GM06990 (cell line): Measurements from ENCODE around the gene AUH.
"Not testable (repeated sequence)": the region's sequence is repeated elsewhere in the genome, so short reads cannot be mapped to it uniquely, and the experiment has no call there.

ENCODE experiments used
- DNase-seq: peaks from one replicate; pipeline ENCODE4 v3.0.0-alpha.2; 2011; ENCODE audit not compliant: insufficient read length; ENCODE audit errors: extremely low read depth
- H3K27me3 ChIP-seq: replicated peaks from 2 replicates; pipeline ENCODE4 v1.6.0; 2011; ENCODE audit warnings: low read length; ENCODE audit not compliant: control insufficient read depth, insufficient read depth
- H3K36me3 ChIP-seq: 2 replicates; pipeline ENCODE4 v1.5.1; 2011; ENCODE audit warnings: low read length; ENCODE audit not compliant: control insufficient read depth, insufficient read depth
- H3K4me3 ChIP-seq: replicated peaks from 2 replicates; pipeline ENCODE4 v1.5.1; 2011; ENCODE audit warnings: low read depth, mild to moderate bottlenecking, control low read depth, low read length
- TF ChIP-seq, protein P1 (sequence below): IDR thresholded peaks from 2 replicates; pipeline ENCODE4 v1.5.1; 2011; ENCODE audit warnings: low read length, control low read depth, mild to moderate bottlenecking, inconsistent platforms; ENCODE audit not compliant: insufficient read depth, poor library complexity, severe bottlenecking

The AUH gene

DNA sequence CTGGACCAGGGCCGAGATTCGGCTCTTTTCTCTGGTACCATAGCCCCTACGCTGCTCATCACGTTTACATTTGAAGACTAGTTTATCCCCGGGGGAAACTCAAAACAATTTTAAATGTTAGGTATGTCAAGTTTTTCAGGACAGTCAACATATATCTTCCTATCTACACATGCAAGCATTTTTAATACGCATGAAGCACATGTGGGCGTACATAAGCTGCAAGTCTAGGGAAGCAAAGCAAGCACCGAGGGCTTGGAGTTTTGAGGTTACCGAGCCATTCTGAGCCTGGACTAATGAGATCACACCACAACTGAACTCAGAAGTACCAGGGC is 154.4 kb downstream of the AUH start:
- no peak overlapping the region for H3K4me3 ChIP-seq
- DNase-seq = no peak
- H3K27me3 ChIP-seq = no peaks in the 10 kb centered on the region
- TF ChIP-seq, protein P1, sequence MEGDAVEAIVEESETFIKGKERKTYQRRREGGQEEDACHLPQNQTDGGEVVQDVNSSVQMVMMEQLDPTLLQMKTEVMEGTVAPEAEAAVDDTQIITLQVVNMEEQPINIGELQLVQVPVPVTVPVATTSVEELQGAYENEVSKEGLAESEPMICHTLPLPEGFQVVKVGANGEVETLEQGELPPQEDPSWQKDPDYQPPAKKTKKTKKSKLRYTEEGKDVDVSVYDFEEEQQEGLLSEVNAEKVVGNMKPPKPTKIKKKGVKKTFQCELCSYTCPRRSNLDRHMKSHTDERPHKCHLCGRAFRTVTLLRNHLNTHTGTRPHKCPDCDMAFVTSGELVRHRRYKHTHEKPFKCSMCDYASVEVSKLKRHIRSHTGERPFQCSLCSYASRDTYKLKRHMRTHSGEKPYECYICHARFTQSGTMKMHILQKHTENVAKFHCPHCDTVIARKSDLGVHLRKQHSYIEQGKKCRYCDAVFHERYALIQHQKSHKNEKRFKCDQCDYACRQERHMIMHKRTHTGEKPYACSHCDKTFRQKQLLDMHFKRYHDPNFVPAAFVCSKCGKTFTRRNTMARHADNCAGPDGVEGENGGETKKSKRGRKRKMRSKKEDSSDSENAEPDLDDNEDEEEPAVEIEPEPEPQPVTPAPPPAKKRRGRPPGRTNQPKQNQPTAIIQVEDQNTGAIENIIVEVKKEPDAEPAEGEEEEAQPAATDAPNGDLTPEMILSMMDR = no peak
- H3K36me3 ChIP-seq = no peaks in the 10 kb centered on the region

DNA sequence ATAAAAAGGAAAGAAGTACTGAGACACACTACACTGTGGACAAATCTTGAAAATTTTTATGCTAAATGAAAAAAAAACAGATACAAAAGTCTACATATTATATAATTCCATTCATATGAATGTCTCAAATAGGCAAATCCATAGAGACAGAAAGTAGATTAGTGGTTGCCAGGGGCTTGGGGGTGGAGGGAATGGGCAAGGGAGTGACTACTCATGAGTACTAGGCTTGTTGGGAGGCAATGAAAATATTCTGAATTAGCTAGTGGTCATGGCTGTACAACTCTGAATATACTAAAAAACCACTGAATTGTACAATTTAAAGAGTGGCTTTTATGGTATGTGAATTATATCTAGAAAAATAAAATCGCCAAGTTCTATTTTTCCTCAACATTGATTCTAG is 154.9 kb downstream of the AUH start:
- TF ChIP-seq, protein P1 = no peak
- no peak for DNase-seq
- no peaks in the 10 kb centered on the region for H3K27me3 ChIP-seq
- H3K36me3 ChIP-seq = no peaks in the 10 kb centered on the region
- no peak overlapping the region for H3K4me3 ChIP-seq

DNA sequence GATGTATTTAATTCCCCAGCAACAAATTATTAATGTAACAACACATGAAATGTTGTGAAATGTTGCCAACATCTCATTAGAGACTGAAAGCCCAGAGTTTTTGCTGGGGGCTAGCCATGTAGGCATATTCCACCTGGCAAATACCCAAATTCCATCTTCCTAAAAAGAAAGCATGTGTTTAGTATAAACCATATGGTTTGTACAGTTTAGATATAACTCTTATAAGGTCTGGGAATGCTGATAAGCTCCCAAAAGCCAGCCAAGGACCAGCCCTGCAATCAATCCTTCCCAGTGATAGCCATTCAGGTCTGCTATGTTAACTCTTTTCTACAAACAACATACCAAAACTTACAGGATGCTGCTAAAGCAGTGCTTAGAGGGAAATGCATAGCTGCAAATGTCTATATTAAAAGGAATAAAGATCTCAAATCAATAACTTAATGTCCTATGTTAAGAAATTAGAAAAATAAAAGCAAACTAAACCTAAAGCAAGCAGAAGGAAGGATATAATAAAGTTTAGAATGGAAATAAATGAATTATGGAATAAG is 158.9 kb downstream of the AUH start:
- Histone ChIP-seq H3K4me3 (no peak overlapping the region), H3K27me3 (no peaks in the 10 kb centered on the region), H3K36me3 (no peaks in the 10 kb centered on the region)
- TF ChIP-seq, protein P1 = no peak
- DNase-seq = no peak

DNA sequence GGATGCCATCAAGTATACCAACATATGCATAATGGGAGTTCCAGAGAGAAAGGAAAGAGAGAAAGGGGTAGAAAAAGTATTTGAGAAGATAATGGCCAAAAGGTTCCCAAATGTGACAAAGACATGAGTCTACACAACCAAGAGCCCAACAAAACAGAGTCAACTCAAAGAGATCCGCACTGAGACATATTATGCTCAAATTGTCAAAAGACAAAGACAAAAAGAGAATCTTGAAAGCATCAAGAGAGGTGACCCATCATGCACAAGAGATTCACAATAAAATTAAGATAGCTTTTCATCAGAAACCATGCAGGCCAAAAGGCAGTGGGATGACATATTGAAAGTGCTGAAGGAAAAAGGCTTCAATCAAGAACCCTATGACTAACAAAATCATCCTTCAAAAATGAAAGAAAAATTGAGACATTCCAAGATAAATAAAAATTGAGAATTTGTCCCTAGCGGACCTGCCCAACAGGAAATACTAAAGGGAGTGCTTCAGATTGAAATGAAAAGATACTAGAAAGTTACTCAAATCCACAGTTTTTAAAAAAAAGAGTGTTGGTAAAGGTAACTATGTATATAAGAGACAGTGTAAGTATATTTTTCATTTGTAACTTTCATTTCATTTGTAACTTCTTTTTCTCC is 160.9 kb downstream of the AUH start:
- DNase-seq = no peak
- H3K36me3 ChIP-seq = no peaks in the 10 kb centered on the region
- TF ChIP-seq, protein P1 = no peak
- no peak overlapping the region for H3K4me3 ChIP-seq
- no peaks in the 10 kb centered on the region for H3K27me3 ChIP-seq

DNA sequence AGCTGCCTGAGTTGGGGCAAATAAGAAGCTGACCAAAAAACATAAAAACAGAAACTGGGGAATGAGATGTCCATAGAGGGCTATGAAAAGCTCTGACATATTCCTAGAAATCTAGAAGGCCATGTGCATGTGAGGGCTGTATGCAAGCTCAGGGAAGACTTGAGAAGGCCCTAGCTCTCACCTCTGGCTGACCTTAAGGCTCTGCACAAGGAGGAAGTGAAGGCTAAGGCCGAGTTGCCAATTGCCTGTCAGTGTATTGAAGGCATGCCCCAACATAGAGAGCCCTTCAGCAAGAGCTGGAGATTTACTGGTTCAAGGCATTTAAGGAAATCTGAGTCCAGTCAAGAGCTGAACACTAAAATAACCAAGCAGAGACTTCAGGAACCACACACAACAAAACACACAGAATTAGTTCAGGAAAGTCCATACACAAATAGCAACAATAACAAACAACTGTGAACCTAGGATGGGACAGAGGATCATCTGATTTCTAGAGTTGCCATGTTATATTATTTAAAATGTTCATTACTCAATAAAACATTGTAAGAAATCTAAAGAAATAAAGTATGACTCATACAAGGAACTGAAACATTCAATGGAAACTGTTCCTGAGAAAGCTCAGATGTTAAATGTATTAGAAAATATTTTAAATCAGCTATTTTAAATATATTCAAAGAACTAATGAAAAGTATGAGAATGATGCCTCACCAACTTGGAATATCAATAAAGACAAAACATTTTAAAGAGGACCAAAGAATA is 161.8 kb downstream of the AUH start:
- TF ChIP-seq, protein P1 = no peak
- Histone ChIP-seq H3K27me3 (no peaks in the 10 kb centered on the region), H3K36me3 (no peaks in the 10 kb centered on the region), H3K4me3 (no peak overlapping the region)
- DNase-seq = no peak

DNA sequence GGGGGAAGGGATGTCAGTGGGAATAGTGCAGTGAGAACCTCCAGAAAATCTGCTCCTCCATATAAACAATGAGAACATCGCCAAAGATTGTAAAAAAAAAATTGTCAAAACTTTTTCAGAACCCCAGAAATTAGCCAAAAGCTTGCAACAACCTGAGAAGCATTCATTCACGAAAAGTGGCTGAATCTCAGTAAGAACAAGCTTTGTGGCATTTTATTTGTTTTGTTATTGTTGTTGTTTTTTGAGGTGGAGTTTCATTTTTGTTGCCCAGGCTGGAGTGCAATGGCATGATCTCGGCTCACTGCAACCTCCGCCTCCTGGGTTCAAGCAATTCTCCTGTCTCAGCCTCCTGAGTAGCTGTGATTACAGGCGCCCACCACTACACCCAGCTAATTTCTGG is 162.8 kb downstream of the AUH start:
- H3K36me3 ChIP-seq, DNase-seq, H3K4me3 ChIP-seq, H3K27me3 ChIP-seq: not testable (repeated sequence)
